HCT116 (cell line): ENCODE results near the gene SPTB. TPM values are rescaled to one million over a fixed set of nuclear protein-coding genes. Genes with fewer than 3 reads are reported as not detected.
A peak's percentile ranks its signal among the peaks of the same experiment; 100 is the strongest.

Source experiments
- ATAC-seq: fragments of 200-7000 bp; cut with Tn5 transposase; 2 replicates; pipeline ENCODE4 v1.9.1; 2020; ENCODE audit warnings: mild to moderate bottlenecking, moderate library complexity
- BruUV-seq: library from RNA; stranded (reverse); fragments of 400-500 nt; replicated peaks from 2 replicates; lab custom pipeline; 2021; lab: Mats Ljungman, UMichigan
- CTCF ChIA-PET: fragments of 300-600 bp; sonication (Branson Sonifier 250); formaldehyde crosslinking; loops from one replicate; lab custom pipeline; 2021; ENCODE audit warnings: antibody characterized with exemption; lab: Charles Lee
- POLR2A ChIA-PET: fragments of 300-600, 350-600 bp; sonication (Branson Sonifier 250); formaldehyde crosslinking; loops from one replicate; lab custom pipeline; 2021; ENCODE audit warnings: antibody characterized with exemption; lab: Charles Lee
- RAD21 ChIA-PET, 2 experiments: fragments of 300-600 bp; sonication (Branson Sonifier 250); formaldehyde crosslinking; loops; one replicate each; lab custom pipeline; 2023; ENCODE audit warnings: low total read pairs in 2 of 2; ENCODE audit not compliant: uncharacterized antibody in 2 of 2, unreplicated experiment in 2 of 2, low non-redundant PET in 1 of 2; lab: Charles Lee
- DNase-seq: peaks from one replicate; pipeline ENCODE4 v3.0.0-alpha.2; 2010; ENCODE audit warnings: low read depth, low spot score
- H2AFZ ChIP-seq: fragments of 200-600 bp; shearing (Covaris generic), sonication (generic); 2 replicates; pipeline ENCODE4 v1.6.1; 2017; ENCODE audit warnings: low read depth, mixed run types, mixed read lengths, antibody characterized with exemption, low read length; ENCODE audit not compliant: poor library complexity, severe bottlenecking
- H3K27ac ChIP-seq: 2 replicates; pipeline ENCODE4 v1.5.1; 2012; ENCODE audit warnings: low read depth, low read length
- H3K27me3 ChIP-seq: fragments of 200-600 bp; sonication (generic); 2 replicates; pipeline ENCODE4 v1.6.1; 2016; ENCODE audit warnings: mixed run types, low read length, mixed read lengths; ENCODE audit not compliant: insufficient read depth
- H3K36me3 ChIP-seq, 2 experiments: fragments of 200-500 bp in 1 of 2; fragments of 200-600 bp in 1 of 2; sonication (Bioruptor generic) in 1 of 2; sonication (generic) in 1 of 2; 2 replicates each; pipeline versions ENCODE4 v1.5.1 to v1.6.1; 2014 to 2016; ENCODE audit warnings: low read length in 2 of 2, inconsistent platforms in 1 of 2, mixed read lengths in 1 of 2, mixed run types in 1 of 2; ENCODE audit not compliant: insufficient read depth in 2 of 2, control insufficient read depth in 1 of 2
- H3K4me1 ChIP-seq, 2 experiments: fragments of 200-600 bp in 1 of 2; sonication (generic) in 1 of 2; 2 replicates each; pipeline versions ENCODE4 v1.5.1 to v1.6.1; 2012 to 2017; ENCODE audit warnings: low read length in 2 of 2, inconsistent platforms in 1 of 2, mild to moderate bottlenecking in 1 of 2, mixed read lengths in 1 of 2, mixed run types in 1 of 2, moderate library complexity in 1 of 2; ENCODE audit not compliant: insufficient read depth in 2 of 2, control insufficient read depth in 1 of 2
- H3K4me2 ChIP-seq: fragments of 200-600 bp; sonication (generic); 2 replicates; pipeline ENCODE4 v1.6.1; 2017; ENCODE audit warnings: mixed run types, low read length, mixed read lengths
- H3K4me3 ChIP-seq, 2 experiments: fragments of 200-600 bp in 1 of 2; sonication (generic) in 1 of 2; replicated peaks in 1 of 2; 2 replicates each; pipeline ENCODE4 v1.5.1; 2011 to 2016; ENCODE audit warnings: low read length in 2 of 2, control low read depth in 1 of 2, low read depth in 1 of 2, mild to moderate bottlenecking in 1 of 2, mixed read lengths in 1 of 2, mixed run types in 1 of 2
- H3K79me2 ChIP-seq: fragments of 200-600 bp; sonication (generic); 2 replicates; pipeline ENCODE4 v1.6.1; 2017; ENCODE audit warnings: mild to moderate bottlenecking, mixed run types, low read length, moderate library complexity, mixed read lengths; ENCODE audit not compliant: insufficient read depth
- H3K9ac ChIP-seq: fragments of 200-600 bp; sonication (generic); 2 replicates; pipeline ENCODE4 v1.6.1; 2016; ENCODE audit warnings: low read length, mixed read lengths
- H3K9me2 ChIP-seq: fragments of 200-600 bp; sonication (generic), shearing (Covaris generic); 2 replicates; pipeline ENCODE4 v1.6.1; 2017; ENCODE audit warnings: mixed run types, mild to moderate bottlenecking, moderate library complexity; ENCODE audit not compliant: insufficient read depth
- H3K9me3 ChIP-seq, 2 experiments: fragments of 200-500 bp in 1 of 2; fragments of 200-600 bp in 1 of 2; sonication (Bioruptor generic) in 1 of 2; sonication (generic) in 1 of 2; 2 replicates each; pipeline ENCODE4 v1.6.1; 2014 to 2017; ENCODE audit warnings: low read length in 2 of 2, mixed read lengths in 2 of 2, inconsistent platforms in 1 of 2, low read depth in 1 of 2, mild to moderate bottlenecking in 1 of 2, mixed run types in 1 of 2, moderate library complexity in 1 of 2; ENCODE audit not compliant: control insufficient read depth in 1 of 2, insufficient read depth in 1 of 2
- H4K20me1 ChIP-seq: fragments of 200-600 bp; sonication (generic), shearing (Covaris generic); 2 replicates; pipeline ENCODE4 v1.6.1; 2017; ENCODE audit warnings: mixed run types, mild to moderate bottlenecking, moderate library complexity; ENCODE audit not compliant: insufficient read depth
- CBX3 ChIP-seq: IDR thresholded peaks from 2 replicates; pipeline ENCODE4 v1.6.1; 2012; ENCODE audit warnings: low read depth
- CEBPB ChIP-seq: IDR thresholded peaks from 2 replicates; pipeline ENCODE4 v1.6.1; 2012; ENCODE audit warnings: low read depth
- ELF1 ChIP-seq: IDR thresholded peaks from 2 replicates; pipeline ENCODE4 v1.6.1; 2012; ENCODE audit warnings: low read depth, borderline replicate concordance
- EZH2 ChIP-seq: fragments of 200-600 bp; sonication (generic); IDR thresholded peaks from 2 replicates; pipeline ENCODE4 v1.6.1; 2017; ENCODE audit warnings: antibody characterized with exemption, mixed run types
- EZH2phosphoT487 ChIP-seq: fragments of 200-600 bp; IDR thresholded peaks from 2 replicates; pipeline ENCODE4 v1.6.1; 2018; ENCODE audit warnings: antibody characterized with exemption, borderline replicate concordance
- FOSL1 ChIP-seq: IDR thresholded peaks from 2 replicates; pipeline ENCODE4 v1.6.1; 2012; ENCODE audit warnings: low read depth
- JUND ChIP-seq: IDR thresholded peaks from 2 replicates; pipeline ENCODE4 v1.6.1; 2012
- POLR2A ChIP-seq: IDR thresholded peaks from 2 replicates; pipeline ENCODE4 v1.7.0; 2011; ENCODE audit warnings: borderline replicate concordance; ENCODE audit not compliant: insufficient read depth, insufficient read length; ENCODE audit errors: extremely low read depth
- POLR2AphosphoS5 ChIP-seq: IDR thresholded peaks from 2 replicates; pipeline ENCODE4 v1.6.1; 2011; ENCODE audit warnings: mild to moderate bottlenecking, low read depth, low read length, moderate library complexity
- SIN3A ChIP-seq: IDR thresholded peaks from 2 replicates; pipeline ENCODE4 v1.6.1; 2012; ENCODE audit warnings: low read depth
- TCF7L2 ChIP-seq: IDR thresholded peaks from 2 replicates; pipeline ENCODE4 v1.7.0; 2011; ENCODE audit warnings: borderline replicate concordance, inconsistent platforms; ENCODE audit not compliant: insufficient read depth, insufficient read length; ENCODE audit errors: extremely low read depth
- ZFX ChIP-seq: fragments of 450-650 bp; IDR thresholded peaks from 2 replicates; pipeline ENCODE4 v1.6.1; 2017
- ZNF274 ChIP-seq: fragments of 200-500 bp; sonication (Bioruptor generic); IDR thresholded peaks from 2 replicates; pipeline ENCODE4 v1.6.1; 2014; ENCODE audit warnings: mild to moderate bottlenecking, low read depth, low read length, inconsistent platforms
- intact Hi-C: fragments of 100-400 bp; cut with micrococcal nuclease; formaldehyde crosslinking; loops from 2 replicates; pipeline ENCODE4 v1.10.0; 2022
- total RNA-seq: library from RNA; stranded (reverse); gene quantifications from one replicate; pipeline ENCODE4 v1.2.1, GENCODE V29; 2021; ENCODE audit not compliant: unreplicated experiment
- TF ChIP-seq, protein P1 (sequence below): IDR thresholded peaks from 2 replicates; pipeline ENCODE4 v1.6.1; 2012
- TF ChIP-seq, protein P2 (sequence below): IDR thresholded peaks from 2 replicates; pipeline ENCODE4 v1.6.1; 2012; ENCODE audit warnings: low read depth
- TF ChIP-seq, protein P3 (sequence below): IDR thresholded peaks from 2 replicates; pipeline ENCODE4 v1.6.1; 2011; ENCODE audit warnings: mild to moderate bottlenecking, low read length, moderate library complexity; ENCODE audit not compliant: insufficient replicate concordance; ENCODE audit errors: extremely low read depth
- TF ChIP-seq, protein P4 (sequence below): IDR thresholded peaks from 2 replicates; pipeline ENCODE4 v1.6.1; 2012

The SPTB gene
- total RNA-seq, 1 experiment from 2014 or later: 4.2 TPM

DNA sequence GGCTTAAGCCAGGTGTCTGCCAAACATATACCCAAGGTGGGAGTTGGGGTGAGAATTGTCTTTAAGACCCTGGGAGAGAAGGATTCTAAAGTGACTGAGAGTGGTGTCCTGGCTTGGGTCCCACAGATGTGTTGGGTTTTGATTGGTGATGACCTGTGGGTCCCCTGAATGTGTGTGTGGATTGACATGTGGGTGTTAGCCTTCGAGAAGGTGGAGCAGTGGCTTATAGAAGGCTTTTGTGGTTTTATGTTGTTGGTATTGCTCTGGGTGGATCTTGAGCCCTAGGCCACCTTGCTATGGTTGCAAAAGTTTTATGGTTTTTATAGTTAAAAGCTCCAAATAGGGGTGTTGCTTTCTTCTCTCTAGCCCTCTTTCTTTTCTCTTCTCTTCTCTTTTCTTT lies 145.8 kb downstream of the SPTB start:
- no peaks in the 10 kb centered on the region for H3K27me3 ChIP-seq
- H3K79me2 ChIP-seq: peaks cover 2% of the 10 kb centered on the region; the same call in 1 of the 2 replicates
- no peak overlapping the region for H3K9ac ChIP-seq
- DNase-seq: no peak
- CTCF ChIA-PET: no interaction called here
- no peaks in the 10 kb centered on the region for H3K9me2 ChIP-seq
- intact Hi-C loops: no loop called here
- H3K4me2 ChIP-seq: no peak overlapping the region
- H3K9me3 ChIP-seq: no peaks in the 10 kb centered on the region
- peaks cover 22 to 24% of the 10 kb centered on the region in 2 experiments for H3K36me3 ChIP-seq
- H3K4me3 ChIP-seq: no peak overlapping the region
- RAD21 ChIA-PET: no interaction called here
- H3K4me1 ChIP-seq: no peaks in the 10 kb centered on the region
- no peak overlapping the region for H2AFZ ChIP-seq
- BruUV-seq: TSS peak; percentile 24
- no peak overlapping the region for H3K27ac ChIP-seq
- no peaks in the 10 kb centered on the region for H4K20me1 ChIP-seq
- ATAC-seq: no peak
- TF ChIP-seq EZH2phosphoT487: no peak
- TF ChIP-seq FOSL1: no peak
- no peak for TF ChIP-seq ZFX
- no peak for TF ChIP-seq CBX3
- no peak for TF ChIP-seq ZNF274
- TF ChIP-seq ELF1: no peak
- no peak for TF ChIP-seq SIN3A
- no peak for TF ChIP-seq POLR2AphosphoS5
- TF ChIP-seq EZH2: no peak
- TF ChIP-seq, protein P1, sequence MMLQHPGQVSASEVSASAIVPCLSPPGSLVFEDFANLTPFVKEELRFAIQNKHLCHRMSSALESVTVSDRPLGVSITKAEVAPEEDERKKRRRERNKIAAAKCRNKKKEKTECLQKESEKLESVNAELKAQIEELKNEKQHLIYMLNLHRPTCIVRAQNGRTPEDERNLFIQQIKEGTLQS: no peak
- TF ChIP-seq, protein P2, sequence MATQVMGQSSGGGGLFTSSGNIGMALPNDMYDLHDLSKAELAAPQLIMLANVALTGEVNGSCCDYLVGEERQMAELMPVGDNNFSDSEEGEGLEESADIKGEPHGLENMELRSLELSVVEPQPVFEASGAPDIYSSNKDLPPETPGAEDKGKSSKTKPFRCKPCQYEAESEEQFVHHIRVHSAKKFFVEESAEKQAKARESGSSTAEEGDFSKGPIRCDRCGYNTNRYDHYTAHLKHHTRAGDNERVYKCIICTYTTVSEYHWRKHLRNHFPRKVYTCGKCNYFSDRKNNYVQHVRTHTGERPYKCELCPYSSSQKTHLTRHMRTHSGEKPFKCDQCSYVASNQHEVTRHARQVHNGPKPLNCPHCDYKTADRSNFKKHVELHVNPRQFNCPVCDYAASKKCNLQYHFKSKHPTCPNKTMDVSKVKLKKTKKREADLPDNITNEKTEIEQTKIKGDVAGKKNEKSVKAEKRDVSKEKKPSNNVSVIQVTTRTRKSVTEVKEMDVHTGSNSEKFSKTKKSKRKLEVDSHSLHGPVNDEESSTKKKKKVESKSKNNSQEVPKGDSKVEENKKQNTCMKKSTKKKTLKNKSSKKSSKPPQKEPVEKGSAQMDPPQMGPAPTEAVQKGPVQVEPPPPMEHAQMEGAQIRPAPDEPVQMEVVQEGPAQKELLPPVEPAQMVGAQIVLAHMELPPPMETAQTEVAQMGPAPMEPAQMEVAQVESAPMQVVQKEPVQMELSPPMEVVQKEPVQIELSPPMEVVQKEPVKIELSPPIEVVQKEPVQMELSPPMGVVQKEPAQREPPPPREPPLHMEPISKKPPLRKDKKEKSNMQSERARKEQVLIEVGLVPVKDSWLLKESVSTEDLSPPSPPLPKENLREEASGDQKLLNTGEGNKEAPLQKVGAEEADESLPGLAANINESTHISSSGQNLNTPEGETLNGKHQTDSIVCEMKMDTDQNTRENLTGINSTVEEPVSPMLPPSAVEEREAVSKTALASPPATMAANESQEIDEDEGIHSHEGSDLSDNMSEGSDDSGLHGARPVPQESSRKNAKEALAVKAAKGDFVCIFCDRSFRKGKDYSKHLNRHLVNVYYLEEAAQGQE: no peak
- TF ChIP-seq POLR2A: no peak
- no peak for TF ChIP-seq JUND
- TF ChIP-seq, protein P3, sequence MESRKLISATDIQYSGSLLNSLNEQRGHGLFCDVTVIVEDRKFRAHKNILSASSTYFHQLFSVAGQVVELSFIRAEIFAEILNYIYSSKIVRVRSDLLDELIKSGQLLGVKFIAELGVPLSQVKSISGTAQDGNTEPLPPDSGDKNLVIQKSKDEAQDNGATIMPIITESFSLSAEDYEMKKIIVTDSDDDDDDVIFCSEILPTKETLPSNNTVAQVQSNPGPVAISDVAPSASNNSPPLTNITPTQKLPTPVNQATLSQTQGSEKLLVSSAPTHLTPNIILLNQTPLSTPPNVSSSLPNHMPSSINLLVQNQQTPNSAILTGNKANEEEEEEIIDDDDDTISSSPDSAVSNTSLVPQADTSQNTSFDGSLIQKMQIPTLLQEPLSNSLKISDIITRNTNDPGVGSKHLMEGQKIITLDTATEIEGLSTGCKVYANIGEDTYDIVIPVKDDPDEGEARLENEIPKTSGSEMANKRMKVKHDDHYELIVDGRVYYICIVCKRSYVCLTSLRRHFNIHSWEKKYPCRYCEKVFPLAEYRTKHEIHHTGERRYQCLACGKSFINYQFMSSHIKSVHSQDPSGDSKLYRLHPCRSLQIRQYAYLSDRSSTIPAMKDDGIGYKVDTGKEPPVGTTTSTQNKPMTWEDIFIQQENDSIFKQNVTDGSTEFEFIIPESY: no peak
- TF ChIP-seq CEBPB: no peak
- no peak for TF ChIP-seq TCF7L2
- TF ChIP-seq, protein P4, sequence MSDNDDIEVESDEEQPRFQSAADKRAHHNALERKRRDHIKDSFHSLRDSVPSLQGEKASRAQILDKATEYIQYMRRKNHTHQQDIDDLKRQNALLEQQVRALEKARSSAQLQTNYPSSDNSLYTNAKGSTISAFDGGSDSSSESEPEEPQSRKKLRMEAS: no peak
- POLR2A ChIA-PET: no interaction called here
